ENCODE measurements around the gene SLC37A2. TPM values are rescaled to one million over a fixed set of nuclear protein-coding genes. Genes with fewer than 3 reads are reported as not detected.

Gene SLC37A2
- total RNA-seq, 1 donor from 2014 or later = 1.3 TPM

GRCh38 chr11:125094731-125095130 lies 31.6 kb downstream of the SLC37A2 start:
- Mint-ChIP-seq H3K9me3 (ENCODE audit: unreplicated experiment) (no peaks in the 10 kb centered on the region), H3K4me1 (ENCODE audit: low read depth, unreplicated experiment) (peaks cover 19% of the 10 kb centered on the region), H3K4me3 (ENCODE audit: unreplicated experiment) (no peak overlapping the region), H3K27me3 (ENCODE audit: low read depth, unreplicated experiment) (no peaks in the 10 kb centered on the region), H3K27ac (ENCODE audit: unreplicated experiment) (no peak overlapping the region), H3K36me3 (ENCODE audit: low read depth, unreplicated experiment) (peaks cover 1% of the 10 kb centered on the region)
- H3K36me3 ChIP-seq (ENCODE audit: insufficient read depth, low read length) = no peaks in the 10 kb centered on the region
- H3K9me3 ChIP-seq (ENCODE audit: insufficient read depth, low read depth, low read length) = no peaks in the 10 kb centered on the region
- no peak overlapping the region for H3K9ac ChIP-seq (ENCODE audit: low read length)
- H3K79me2 ChIP-seq (ENCODE audit: insufficient read depth, low read length) = no peaks in the 10 kb centered on the region
- no peaks in the 10 kb centered on the region for H4K20me1 ChIP-seq (ENCODE audit: insufficient read depth, low read length)
- no peak for TF ChIP-seq EZH2 (IDR thresholded peaks at IDR 0.05; ENCODE audit: insufficient read depth, low read length)
- TF ChIP-seq CTCF (IDR thresholded peaks at IDR 0.05; ENCODE audit: insufficient read depth, low read depth, low read length) = no peak
- H3K4me1 ChIP-seq (ENCODE audit: insufficient read depth, low read length) = peaks cover 16% of the 10 kb centered on the region
- H2AFZ ChIP-seq (ENCODE audit: low read depth, low read length) = no peak overlapping the region
- FAIRE-seq (no peak), DNase-seq (ENCODE audit: low read depth) (no peak)
- no peak overlapping the region for H3K4me2 ChIP-seq (ENCODE audit: low read length)
- no peak overlapping the region for H3K27ac ChIP-seq (ENCODE audit: low read depth, low read length)
- no peaks in the 10 kb centered on the region for H3K27me3 ChIP-seq (ENCODE audit: insufficient read depth, low read length)
- H3K4me3 ChIP-seq (ENCODE audit: insufficient read depth, low read depth, low read length) = no peak overlapping the region

- Mint-ChIP-seq H3K27me3 (ENCODE audit: low read depth, unreplicated experiment) (no peaks in the 10 kb centered on the region), H3K27ac (ENCODE audit: unreplicated experiment) (no peak overlapping the region), H3K4me1 (ENCODE audit: low read depth, unreplicated experiment) (peaks cover 2% of the 10 kb centered on the region), H3K9me3 (ENCODE audit: unreplicated experiment) (no peaks in the 10 kb centered on the region), H3K4me3 (ENCODE audit: unreplicated experiment) (no peak overlapping the region), H3K36me3 (ENCODE audit: low read depth, unreplicated experiment) (peaks cover 12% of the 10 kb centered on the region)
- Histone ChIP-seq H4K20me1 (ENCODE audit: insufficient read depth, low read length) (no peaks in the 10 kb centered on the region), H3K27ac (ENCODE audit: low read depth, low read length) (no peak overlapping the region), H3K36me3 (ENCODE audit: insufficient read depth, low read length) (no peaks in the 10 kb centered on the region), H3K4me3 (ENCODE audit: insufficient read depth, low read depth, low read length) (no peak overlapping the region), H3K9me3 (ENCODE audit: insufficient read depth, low read depth, low read length) (no peaks in the 10 kb centered on the region), H3K9ac (ENCODE audit: low read length) (no peak overlapping the region), H3K27me3 (ENCODE audit: insufficient read depth, low read length) (no peaks in the 10 kb centered on the region), H2AFZ (ENCODE audit: low read depth, low read length) (no peak overlapping the region), H3K4me1 (ENCODE audit: insufficient read depth, low read length) (no peaks in the 10 kb centered on the region), H3K79me2 (ENCODE audit: insufficient read depth, low read length) (no peaks in the 10 kb centered on the region), H3K4me2 (ENCODE audit: low read length) (no peak overlapping the region)
- DNase-seq (ENCODE audit: low read depth) (no peak), FAIRE-seq (no peak)
- TF ChIP-seq CTCF (IDR thresholded peaks at IDR 0.05; ENCODE audit: insufficient read depth, low read depth, low read length) = no peak
- TF ChIP-seq EZH2 (IDR thresholded peaks at IDR 0.05; ENCODE audit: insufficient read depth, low read length) = no peak
Observed at GRCh38 chr11:125100136-125100535, 37.0 kb downstream of the SLC37A2 start.

- H3K4me3 Mint-ChIP-seq (ENCODE audit: unreplicated experiment) = no peak overlapping the region
- TF ChIP-seq EZH2 (IDR thresholded peaks at IDR 0.05; ENCODE audit: insufficient read depth, low read length) (no peak), CTCF (IDR thresholded peaks at IDR 0.05; ENCODE audit: insufficient read depth, low read depth, low read length) (no peak)
- H3K9me3 Mint-ChIP-seq (ENCODE audit: unreplicated experiment) = no peaks in the 10 kb centered on the region
- FAIRE-seq (no peak), DNase-seq (ENCODE audit: low read depth) (no peak)
- Histone ChIP-seq H3K4me3 (ENCODE audit: insufficient read depth, low read depth, low read length) (no peak overlapping the region), H3K79me2 (ENCODE audit: insufficient read depth, low read length) (no peaks in the 10 kb centered on the region), H3K4me2 (ENCODE audit: low read length) (no peak overlapping the region), H3K27ac (ENCODE audit: low read depth, low read length) (no peak overlapping the region), H3K9me3 (ENCODE audit: insufficient read depth, low read depth, low read length) (no peaks in the 10 kb centered on the region), H3K9ac (ENCODE audit: low read length) (no peak overlapping the region), H3K36me3 (ENCODE audit: insufficient read depth, low read length) (no peaks in the 10 kb centered on the region), H4K20me1 (ENCODE audit: insufficient read depth, low read length) (no peaks in the 10 kb centered on the region), H2AFZ (ENCODE audit: low read depth, low read length) (no peak overlapping the region), H3K4me1 (ENCODE audit: insufficient read depth, low read length) (no peaks in the 10 kb centered on the region), H3K27me3 (ENCODE audit: insufficient read depth, low read length) (no peaks in the 10 kb centered on the region)
- no peak overlapping the region for H3K27ac Mint-ChIP-seq (ENCODE audit: unreplicated experiment)
- peaks cover 12% of the 10 kb centered on the region for H3K36me3 Mint-ChIP-seq (ENCODE audit: low read depth, unreplicated experiment)
- H3K4me1 Mint-ChIP-seq (ENCODE audit: low read depth, unreplicated experiment) = peaks cover 2% of the 10 kb centered on the region
- H3K27me3 Mint-ChIP-seq (ENCODE audit: low read depth, unreplicated experiment) = no peaks in the 10 kb centered on the region
Observed at GRCh38 chr11:125101596-125101995, 38.5 kb downstream of the SLC37A2 start.
